Superior temporal gyrus (tissue), 1 donor: Measurements from ENCODE around the gene PRODH.
"Not testable (repeated sequence)": the region's sequence is repeated elsewhere in the genome, so short reads cannot be mapped to it uniquely, and the experiment has no call there.

Experiments used
- DNase-seq: peaks from one replicate; pipeline ENCODE4 v3.0.0-alpha.2; 2016; ENCODE audit errors: extremely low spot score

The PRODH gene, protein sequence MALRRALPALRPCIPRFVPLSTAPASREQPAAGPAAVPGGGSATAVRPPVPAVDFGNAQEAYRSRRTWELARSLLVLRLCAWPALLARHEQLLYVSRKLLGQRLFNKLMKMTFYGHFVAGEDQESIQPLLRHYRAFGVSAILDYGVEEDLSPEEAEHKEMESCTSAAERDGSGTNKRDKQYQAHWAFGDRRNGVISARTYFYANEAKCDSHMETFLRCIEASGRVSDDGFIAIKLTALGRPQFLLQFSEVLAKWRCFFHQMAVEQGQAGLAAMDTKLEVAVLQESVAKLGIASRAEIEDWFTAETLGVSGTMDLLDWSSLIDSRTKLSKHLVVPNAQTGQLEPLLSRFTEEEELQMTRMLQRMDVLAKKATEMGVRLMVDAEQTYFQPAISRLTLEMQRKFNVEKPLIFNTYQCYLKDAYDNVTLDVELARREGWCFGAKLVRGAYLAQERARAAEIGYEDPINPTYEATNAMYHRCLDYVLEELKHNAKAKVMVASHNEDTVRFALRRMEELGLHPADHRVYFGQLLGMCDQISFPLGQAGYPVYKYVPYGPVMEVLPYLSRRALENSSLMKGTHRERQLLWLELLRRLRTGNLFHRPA

DNA sequence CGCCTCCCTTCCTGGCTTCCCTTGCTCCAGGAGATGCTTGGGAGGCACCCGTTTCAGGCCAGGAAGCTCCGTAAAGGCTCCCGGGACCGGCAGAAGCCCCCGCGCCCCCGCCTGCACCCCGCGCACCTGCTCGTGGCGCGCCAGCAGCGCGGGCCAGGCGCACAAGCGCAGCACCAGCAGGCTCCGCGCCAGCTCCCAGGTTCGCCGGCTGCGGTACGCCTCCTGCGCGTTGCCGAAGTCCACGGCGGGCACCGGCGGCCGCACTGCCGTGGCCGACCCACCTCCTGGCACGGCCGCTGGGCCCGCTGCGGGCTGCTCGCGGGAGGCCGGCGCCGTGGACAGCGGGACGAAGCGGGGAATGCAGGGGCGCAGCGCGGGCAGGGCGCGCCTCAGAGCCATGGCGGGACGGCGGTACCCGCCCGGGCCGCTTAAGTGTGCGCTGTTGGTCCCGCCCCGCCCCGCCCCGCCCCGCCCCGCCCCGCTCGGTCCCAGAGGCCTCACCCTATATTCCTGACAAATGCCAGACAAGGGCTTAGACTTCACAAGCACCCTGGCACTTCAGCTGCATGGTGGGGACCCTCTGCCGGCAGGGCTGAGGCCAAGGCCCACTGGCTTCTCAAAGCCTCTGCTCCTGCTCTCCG is at the start of gene PRODH:
TSS of gene PRODH (minus strand) at position 405 of the 641 bp plus-strand sequence. CDS start at position 399, 6 bp downstream.
- no peak for DNase-seq

- no peak for DNase-seq
Observed at GRCh38 chr22:18985780-18986179, 49.7 kb upstream of the PRODH start.

DNA sequence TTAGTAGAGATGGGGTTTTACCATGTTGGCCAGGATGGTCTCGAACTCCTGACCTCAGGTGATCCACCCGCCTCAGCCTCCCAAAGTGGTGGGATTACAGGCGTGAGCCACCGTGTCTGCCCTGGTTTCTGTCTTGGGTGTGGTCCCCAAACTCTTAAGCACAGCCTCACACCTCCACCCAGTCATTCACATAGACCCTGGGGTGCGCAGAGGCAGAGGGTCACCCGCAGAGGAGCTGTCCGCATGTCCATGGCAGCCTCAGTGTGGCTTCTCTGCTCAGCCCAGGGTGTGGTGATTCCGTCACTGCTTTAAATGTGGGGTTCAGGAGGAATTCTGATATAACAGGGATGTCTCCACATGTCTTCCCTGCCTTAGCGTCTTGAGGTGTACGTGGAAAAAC is 48.5 kb upstream of the PRODH start:
- no peak for DNase-seq

GRCh38 chr22:18983120-18983651 is 47.1 kb upstream of the PRODH start:
- no peak for DNase-seq

DNA sequence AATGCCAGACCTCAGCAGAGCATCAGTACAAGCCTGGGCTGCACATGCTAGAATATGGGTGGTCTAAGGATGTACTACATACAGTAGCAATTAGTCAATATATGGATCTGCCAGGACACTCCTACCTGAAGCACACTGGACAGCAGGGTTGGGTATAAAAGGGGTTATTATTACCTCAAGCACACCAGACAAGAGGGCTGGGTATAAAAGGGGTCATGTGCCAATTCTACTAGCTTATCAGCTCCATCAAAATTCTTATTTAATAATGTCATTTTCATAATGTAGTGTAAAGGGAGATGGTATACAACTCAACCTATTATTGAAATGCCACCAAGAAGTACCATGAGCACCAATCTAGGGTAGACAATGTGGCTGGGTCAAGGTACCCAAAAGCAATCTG is 44.7 kb upstream of the PRODH start:
- no peak for DNase-seq

DNA sequence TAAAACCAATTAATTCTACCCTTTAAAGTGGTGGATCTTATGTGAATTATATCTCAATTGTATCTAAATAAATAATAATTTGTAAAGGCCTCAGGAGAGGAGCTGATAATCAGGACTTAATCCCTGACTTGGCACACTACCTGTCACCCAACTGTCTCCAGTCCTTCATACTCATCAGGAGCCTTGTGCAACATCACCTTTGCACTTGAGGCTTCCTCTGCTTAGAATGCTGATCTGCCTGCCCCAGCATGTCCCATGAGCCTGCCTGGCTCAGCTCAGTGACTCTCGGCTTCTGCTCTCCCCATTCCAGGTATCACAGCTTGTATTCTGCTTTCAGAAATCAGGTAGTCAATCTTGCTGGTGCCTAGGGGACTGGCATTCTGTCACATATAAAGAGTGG is 43.9 kb upstream of the PRODH start:
- no peak for DNase-seq

GRCh38 chr22:18978506-18978905 is 42.4 kb upstream of the PRODH start:
- DNase-seq = no peak

DNA sequence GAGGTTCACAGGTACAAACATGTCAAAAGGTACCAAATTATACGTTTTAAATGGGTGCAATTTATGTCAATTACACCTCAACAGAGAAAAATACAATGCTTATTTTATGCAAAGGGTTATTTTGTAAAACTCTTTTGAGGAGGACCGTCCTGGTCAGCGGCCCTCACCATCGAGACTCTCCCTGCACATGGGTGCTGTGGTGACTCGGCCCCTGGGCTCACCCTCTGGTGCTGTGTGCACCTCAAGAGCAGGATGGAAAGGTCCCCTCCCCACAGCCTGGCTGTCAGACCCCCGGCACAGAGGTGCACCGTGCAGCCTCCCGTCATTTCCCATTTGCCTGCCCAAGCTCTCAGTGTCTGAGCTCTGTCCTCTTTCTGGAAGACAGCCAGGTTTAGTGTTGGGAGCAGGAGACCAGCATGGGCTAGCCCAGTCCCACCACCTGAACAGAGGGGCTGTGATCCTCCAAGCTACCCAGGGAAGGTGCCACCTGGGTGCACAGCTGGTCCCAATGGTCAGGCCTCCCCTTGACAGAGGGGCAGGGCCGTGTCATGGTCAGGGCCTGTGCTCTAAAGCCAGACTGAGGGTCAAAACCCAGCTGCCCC is 41.8 kb upstream of the PRODH start:
- DNase-seq = no peak

- no peak for DNase-seq
Observed at GRCh38 chr22:18976197-18976751, 40.2 kb upstream of the PRODH start.

DNA sequence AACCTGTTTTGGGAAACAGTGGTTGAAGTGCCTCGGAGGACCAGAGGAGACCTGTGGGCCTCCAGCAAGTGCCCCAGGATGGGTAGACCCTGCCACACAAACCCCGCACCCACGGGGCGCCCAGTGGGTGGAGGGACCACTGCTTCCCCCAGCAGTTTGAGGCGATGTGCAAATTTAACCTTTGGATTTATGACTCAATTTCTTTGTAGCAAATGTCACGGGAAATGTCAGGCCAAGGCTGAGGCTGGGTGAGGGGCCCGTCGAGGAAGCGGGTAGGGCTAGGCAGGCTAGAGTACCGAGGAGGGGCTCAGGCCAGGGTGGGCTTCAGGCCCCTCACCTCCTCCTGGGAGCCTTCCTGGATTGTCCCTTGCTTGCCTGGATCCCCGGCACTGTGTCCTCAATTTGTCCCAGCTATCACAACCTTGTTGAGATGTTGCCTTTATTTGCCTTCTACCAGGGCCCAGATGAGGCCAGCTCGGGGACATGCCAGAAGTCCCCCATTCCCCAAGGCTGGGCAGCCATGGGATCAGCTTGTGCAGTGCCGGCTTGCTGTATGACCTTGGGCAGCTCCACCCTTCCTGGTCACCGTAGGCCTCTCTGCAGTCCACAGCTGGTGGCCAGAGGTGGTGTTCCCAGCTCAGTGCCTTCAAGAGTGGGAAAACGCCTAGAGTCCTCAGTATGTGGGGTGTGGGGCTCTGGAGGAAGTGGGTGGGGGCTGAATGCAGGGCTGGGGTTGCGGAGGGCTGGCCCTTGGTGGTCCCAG is 39.5 kb upstream of the PRODH start:
- no peak for DNase-seq

- no peak for DNase-seq
Observed at GRCh38 chr22:18974477-18975180, 38.5 kb upstream of the PRODH start.

DNA sequence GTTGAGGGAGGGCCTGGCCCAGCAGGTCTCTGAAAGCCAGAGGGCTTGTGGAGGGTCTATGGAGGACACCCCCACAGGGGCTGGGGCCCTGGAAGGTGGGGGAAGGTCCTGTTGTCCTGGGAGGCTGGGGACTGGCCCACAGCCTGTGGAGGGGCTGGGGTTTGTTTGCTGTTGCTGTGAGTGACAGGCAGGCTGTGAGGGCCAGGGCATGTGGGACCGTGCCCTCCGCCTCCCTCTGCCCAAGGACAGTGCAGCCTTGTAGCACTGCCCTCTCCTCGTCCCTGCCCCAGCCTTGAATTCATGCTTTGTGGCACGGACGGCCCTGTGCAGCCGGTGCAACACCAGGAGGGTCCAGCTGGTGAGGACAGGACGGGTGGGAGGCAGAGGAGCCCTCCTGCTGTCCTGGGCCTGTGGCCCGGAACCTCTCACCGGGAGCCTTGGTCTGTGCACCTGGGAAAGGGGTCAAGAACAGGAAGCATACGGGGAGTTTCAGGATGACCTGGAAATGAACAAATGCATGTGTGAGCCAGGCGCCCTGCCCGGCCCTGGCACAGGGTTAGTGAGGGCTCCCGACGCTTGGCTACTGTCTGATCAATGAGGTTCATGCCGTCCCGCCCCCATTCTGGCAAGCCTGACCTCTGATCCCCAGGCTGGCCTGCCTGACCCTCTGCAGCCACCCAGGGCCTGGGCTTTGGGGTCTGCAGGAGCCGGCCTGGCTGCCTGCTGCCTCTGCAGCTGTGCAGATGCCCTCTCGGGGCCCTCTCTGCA is 37.4 kb upstream of the PRODH start:
- no peak for DNase-seq

DNA sequence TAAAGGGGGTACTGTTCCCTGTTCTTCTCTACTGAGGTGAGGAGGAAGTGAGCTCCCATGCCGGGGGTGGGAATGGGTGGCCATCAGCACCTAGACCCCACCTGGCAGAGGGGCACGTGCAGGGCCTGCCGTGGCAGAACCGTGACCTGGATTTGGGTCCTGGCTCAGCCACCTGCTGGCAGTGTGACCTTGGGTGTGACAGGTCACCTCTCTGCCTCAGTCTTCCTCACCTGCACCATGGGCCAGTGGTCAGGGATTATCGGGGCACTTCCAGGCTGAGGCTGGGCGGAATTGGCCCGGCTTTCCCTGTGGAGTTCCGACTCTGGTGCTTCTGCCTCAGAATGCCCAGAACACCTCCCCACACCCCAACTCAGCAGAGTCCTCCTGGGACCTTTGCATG is 36.5 kb upstream of the PRODH start:
- not testable (repeated sequence) for DNase-seq

GRCh38 chr22:18972029-18972428 is 35.9 kb upstream of the PRODH start:
- not testable (repeated sequence) for DNase-seq

DNA sequence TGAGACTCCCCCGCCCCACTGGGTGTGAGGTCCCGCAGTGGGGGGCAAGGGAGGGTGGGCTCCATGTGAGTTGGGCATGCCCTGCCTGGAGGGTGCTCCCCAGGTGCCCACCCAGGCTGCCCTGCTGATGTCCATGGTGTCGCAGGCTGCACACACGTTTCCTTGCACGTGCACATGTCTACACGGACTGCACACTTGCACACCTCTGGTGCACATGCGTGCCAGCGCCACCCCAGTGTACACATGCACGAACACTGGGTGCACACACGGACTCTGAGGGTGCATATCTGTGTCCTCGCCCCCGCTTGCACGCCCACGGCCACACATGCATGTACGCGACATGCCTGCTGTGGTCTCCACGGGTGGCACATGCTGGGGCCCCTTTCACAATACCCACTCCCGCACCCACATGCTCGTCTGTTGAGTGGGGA is 35.2 kb upstream of the PRODH start:
- DNase-seq = no peak

DNA sequence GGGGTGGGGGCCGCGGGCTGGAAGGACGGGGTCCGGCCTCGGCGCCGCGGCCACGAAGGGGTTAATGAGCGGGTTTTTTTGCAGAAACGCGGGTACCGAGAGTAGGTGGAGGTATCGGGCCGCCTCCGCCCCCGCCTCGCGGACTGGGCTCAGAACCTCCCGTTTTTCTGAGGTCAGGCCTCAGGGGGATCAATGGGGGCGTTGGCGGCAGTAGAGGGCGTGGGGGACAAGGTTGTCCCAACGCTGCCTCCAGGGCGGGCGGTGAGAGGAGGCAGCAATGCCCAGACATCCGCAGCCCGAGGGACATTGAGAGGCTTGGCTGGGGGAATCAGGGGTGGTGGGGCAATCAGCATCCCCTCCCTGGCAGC is 34.8 kb upstream of the PRODH start:
- no peak for DNase-seq

DNA sequence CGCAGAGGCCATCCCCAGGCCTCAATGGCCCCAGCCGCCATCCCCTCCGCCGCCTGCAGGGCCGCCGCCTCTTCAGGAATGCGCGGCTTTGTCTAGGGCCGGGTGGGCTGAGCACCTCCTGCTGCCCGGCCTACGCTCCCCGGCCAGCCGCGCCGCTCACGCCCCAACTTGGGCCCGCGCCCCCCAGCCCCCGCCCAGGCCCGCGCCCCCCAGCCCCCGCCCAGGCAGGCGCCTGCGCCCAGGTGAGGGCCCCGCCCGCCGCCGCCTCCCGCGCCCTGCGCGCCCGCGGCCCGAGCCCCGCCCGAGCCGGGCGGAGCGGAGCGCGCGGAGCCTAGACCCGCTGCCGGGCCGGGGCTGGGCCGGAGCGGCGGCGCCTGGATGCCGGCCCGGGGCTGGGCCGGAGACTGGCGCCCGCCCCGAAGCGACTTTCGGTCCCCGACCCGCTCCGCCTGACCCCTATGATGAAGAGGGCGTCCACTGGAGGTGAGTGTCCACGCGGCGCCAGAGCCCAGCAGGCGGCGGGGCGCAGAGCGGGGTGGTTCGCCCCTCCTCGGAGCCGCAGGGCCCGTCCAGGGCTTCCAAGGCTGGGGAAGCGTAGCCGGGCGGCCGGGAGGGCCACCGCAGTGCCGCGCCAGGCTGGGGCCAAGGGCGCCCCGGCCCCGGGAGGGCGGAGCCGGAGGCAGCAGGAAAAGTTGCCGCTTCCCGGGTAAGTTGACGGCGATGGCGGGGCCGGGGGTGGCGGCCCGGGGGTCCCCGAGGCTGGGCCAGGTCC is 34.3 kb upstream of the PRODH start:
- no peak for DNase-seq

GRCh38 chr22:18969158-18969942 is 33.3 kb upstream of the PRODH start:
- DNase-seq = not testable (repeated sequence)
